Activated CD4-positive, CD25-positive, alpha-beta regulatory T cell (primary cell): ENCODE results near the gene FBXL2.
A peak's percentile ranks its signal among the peaks of the same experiment; 100 is the strongest.
"Not testable (repeated sequence)": the region's sequence is repeated elsewhere in the genome, so short reads cannot be mapped to it uniquely, and the experiment has no call there.

Experiments used
- DNase-seq, 4 experiments: peaks; one replicate each; lab custom pipeline; 2025; lab: John Stamatoyannopoulos, UW

The FBXL2 gene

GRCh38 chr3:33315826-33316225, 38.6 kb downstream of the FBXL2 start:
- DNase-seq, result no peak

GRCh38 chr3:33317963-33318709, 40.9 kb downstream of the FBXL2 start:
- no peak for DNase-seq

- no peak for DNase-seq
Measured at GRCh38 chr3:33318710-33319380, 41.6 kb downstream of the FBXL2 start.

GRCh38 chr3:33322412-33322811, 45.2 kb downstream of the FBXL2 start:
- no peak for DNase-seq

GRCh38 chr3:33331414-33331813, 54.2 kb downstream of the FBXL2 start:
- DNase-seq, result no peak

- no peak for DNase-seq
Measured at GRCh38 chr3:33334364-33334763, 57.1 kb downstream of the FBXL2 start.

- not testable (repeated sequence) for DNase-seq
Measured at GRCh38 chr3:33338936-33339465, 61.8 kb downstream of the FBXL2 start.

GRCh38 chr3:33339758-33340157, 62.5 kb downstream of the FBXL2 start:
- no peak for DNase-seq

GRCh38 chr3:33355611-33356010, 78.4 kb downstream of the FBXL2 start:
- no peak for DNase-seq

- no peak for DNase-seq
Measured at GRCh38 chr3:33358172-33358781, 81.0 kb downstream of the FBXL2 start.

- no peak for DNase-seq
Measured at GRCh38 chr3:33360136-33360825, 83.0 kb downstream of the FBXL2 start.

GRCh38 chr3:33363113-33363800, 86.0 kb downstream of the FBXL2 start:
- DNase-seq, result no peak

GRCh38 chr3:33364060-33364459, 86.8 kb downstream of the FBXL2 start:
- no peak for DNase-seq

GRCh38 chr3:33364531-33365128, 87.4 kb downstream of the FBXL2 start:
- no peak for DNase-seq

GRCh38 chr3:33372218-33373081, 95.2 kb downstream of the FBXL2 start:
- peak in 3 of 4 experiments; percentile 4 to 13 (median 9) for DNase-seq

GRCh38 chr3:33373082-33373437, 95.8 kb downstream of the FBXL2 start:
- no peak for DNase-seq

GRCh38 chr3:33377489-33377888, 100.2 kb downstream of the FBXL2 start:
- DNase-seq, result no peak

- no peak for DNase-seq
Measured at GRCh38 chr3:33377931-33378330, 100.7 kb downstream of the FBXL2 start.

- DNase-seq, result no peak
Measured at GRCh38 chr3:33380653-33381052, 103.4 kb downstream of the FBXL2 start.

- DNase-seq, result no peak
Measured at GRCh38 chr3:33383951-33384350, 106.7 kb downstream of the FBXL2 start.
